ENCODE measurements around the gene CCDC197. TPM values are rescaled to one million over a fixed set of nuclear protein-coding genes. Genes with fewer than 3 reads are reported as not detected.

The CCDC197 gene
- total RNA-seq, 1 experiment from 2014 or later = not detected

DNA sequence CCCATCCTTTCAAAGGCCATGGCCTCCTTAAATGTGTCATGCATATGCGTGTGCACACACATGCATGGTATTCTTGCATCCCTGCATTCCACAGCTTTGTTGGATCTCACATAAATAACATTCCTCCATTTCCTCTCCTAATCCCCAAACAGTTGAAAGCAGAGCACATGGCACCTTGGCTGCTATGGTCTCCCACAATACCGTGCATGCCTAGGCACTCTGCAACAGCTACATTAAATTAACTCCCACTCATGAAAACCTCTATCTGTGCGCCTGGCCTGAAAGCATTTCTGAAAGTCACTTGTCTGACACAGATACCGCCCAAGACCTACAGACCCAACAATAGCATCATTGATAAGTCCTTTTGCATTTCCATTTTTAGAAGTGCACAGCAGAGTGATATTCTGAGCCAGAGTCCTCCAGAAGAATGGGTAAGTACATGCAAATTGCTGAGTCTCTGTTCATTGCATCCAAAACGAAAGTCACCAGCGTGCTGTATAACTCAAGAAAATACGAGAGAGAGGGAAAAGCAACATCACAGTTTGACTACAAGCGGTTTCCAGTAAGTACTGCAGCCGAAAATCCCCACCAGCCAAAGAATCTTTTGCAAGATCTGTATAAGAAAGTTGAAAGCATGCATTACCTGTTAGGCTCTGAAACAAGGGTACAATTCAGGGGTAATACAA, 21.2 kb upstream of the CCDC197 start:
- H3K4me2 ChIP-seq = no peak overlapping the region
- CTCF ChIA-PET = no interaction called here

DNA sequence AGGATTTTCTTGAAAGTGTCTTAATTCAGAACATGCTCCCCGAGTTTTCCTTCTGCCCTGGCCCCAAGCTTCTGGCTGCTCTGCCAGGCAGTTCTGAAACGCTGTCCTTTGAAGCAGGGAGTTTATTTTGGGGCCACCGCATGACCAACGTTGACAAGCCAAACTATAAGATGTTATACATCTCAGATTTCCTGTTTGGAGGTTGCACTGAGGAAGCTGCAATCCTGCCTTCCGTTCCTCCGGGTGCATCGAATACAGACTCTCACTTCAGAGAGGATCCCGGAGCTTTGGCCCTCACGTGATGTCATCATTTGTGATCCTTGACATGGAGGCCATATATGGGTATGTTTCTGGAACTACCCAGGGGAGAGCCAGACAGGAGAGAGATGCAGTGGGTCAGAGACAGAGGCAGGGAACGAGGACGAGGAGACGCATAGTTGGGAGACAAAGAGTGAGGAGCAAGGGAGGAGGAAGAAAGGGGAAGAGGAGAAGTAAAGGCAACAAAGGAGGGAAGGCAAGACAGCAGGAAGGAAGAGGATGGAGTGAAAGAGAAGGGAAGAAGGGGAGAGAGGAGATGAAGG, 20.5 kb upstream of the CCDC197 start, which contains the start of gene ASB2:
TSS of gene ASB2 (minus strand) at position 94 of the 581 bp plus-strand sequence. CDS start 12,031 bp downstream, outside the sequence.
- no peak for TF ChIP-seq EZH2 (IDR thresholded peaks at IDR 0.05; ENCODE audit: low read depth)
- TF ChIP-seq, protein P1, sequence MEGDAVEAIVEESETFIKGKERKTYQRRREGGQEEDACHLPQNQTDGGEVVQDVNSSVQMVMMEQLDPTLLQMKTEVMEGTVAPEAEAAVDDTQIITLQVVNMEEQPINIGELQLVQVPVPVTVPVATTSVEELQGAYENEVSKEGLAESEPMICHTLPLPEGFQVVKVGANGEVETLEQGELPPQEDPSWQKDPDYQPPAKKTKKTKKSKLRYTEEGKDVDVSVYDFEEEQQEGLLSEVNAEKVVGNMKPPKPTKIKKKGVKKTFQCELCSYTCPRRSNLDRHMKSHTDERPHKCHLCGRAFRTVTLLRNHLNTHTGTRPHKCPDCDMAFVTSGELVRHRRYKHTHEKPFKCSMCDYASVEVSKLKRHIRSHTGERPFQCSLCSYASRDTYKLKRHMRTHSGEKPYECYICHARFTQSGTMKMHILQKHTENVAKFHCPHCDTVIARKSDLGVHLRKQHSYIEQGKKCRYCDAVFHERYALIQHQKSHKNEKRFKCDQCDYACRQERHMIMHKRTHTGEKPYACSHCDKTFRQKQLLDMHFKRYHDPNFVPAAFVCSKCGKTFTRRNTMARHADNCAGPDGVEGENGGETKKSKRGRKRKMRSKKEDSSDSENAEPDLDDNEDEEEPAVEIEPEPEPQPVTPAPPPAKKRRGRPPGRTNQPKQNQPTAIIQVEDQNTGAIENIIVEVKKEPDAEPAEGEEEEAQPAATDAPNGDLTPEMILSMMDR (conservative IDR thresholded peaks at IDR 0.05) = no peak
- ChIA-PET POLR2A (ENCODE audit: unreplicated experiment) (no interaction called here), CTCF (no interaction called here)
- H3K27ac ChIP-seq = no peak within 1 kb of the TSS
- H2AFZ ChIP-seq = no peak within 1 kb of the TSS
- intact Hi-C loops (cut with micrococcal nuclease; ENCODE audit: unreplicated experiment) = no loop called here
- no peak within 1 kb of the TSS for H3K4me3 ChIP-seq
- no peaks in the 10 kb centered on the region for H3K9me2 ChIP-seq (ENCODE audit: insufficient read depth)
- no peak for DNase-seq
- no peaks in the 10 kb centered on the region for H4K20me1 ChIP-seq (ENCODE audit: insufficient read depth)
- no peaks in the 10 kb centered on the region for H3K36me3 ChIP-seq (ENCODE audit: low read depth)
- H3K79me2 ChIP-seq (ENCODE audit: low read depth) = no peaks in the 10 kb centered on the region
- H3K4me1 ChIP-seq (replicated peaks; ENCODE audit: insufficient read depth) = no peaks in the 10 kb centered on the region
- no peak within 1 kb of the TSS for H3K4me2 ChIP-seq
- H3K27me3 ChIP-seq (ENCODE audit: insufficient read depth, low read depth) = no peaks in the 10 kb centered on the region
- BruUV-seq (replicated peaks) = no TSS peak
- H3K9me3 ChIP-seq (ENCODE audit: insufficient read depth, low read depth) = no peaks in the 10 kb centered on the region
- H3F3A ChIP-seq (ENCODE audit: insufficient read depth, low read depth) = no peaks in the 10 kb centered on the region

More for the DNA sequence above, 21.2 kb upstream of the CCDC197 start:
- Histone ChIP-seq H3K27ac (no peak overlapping the region), H3K4me1 (replicated peaks; ENCODE audit: insufficient read depth) (no peaks in the 10 kb centered on the region), H2AFZ (no peak overlapping the region), H3K27me3 (ENCODE audit: insufficient read depth, low read depth) (no peaks in the 10 kb centered on the region), H3K9me2 (ENCODE audit: insufficient read depth) (no peaks in the 10 kb centered on the region), H3K79me2 (ENCODE audit: low read depth) (no peaks in the 10 kb centered on the region), H3K4me3 (no peak overlapping the region), H3F3A (ENCODE audit: insufficient read depth, low read depth) (no peaks in the 10 kb centered on the region), H3K9me3 (ENCODE audit: insufficient read depth, low read depth) (no peaks in the 10 kb centered on the region), H4K20me1 (ENCODE audit: insufficient read depth) (no peaks in the 10 kb centered on the region), H3K36me3 (ENCODE audit: low read depth) (no peaks in the 10 kb centered on the region)
- TF ChIP-seq, protein P1 (conservative IDR thresholded peaks at IDR 0.05) = no peak
- TF ChIP-seq EZH2 (IDR thresholded peaks at IDR 0.05; ENCODE audit: low read depth) = no peak
- intact Hi-C loops (cut with micrococcal nuclease; ENCODE audit: unreplicated experiment) = no loop called here
- BruUV-seq (replicated peaks) = no TSS peak
- POLR2A ChIA-PET (ENCODE audit: unreplicated experiment) = no interaction called here
- no peak for DNase-seq

DNA sequence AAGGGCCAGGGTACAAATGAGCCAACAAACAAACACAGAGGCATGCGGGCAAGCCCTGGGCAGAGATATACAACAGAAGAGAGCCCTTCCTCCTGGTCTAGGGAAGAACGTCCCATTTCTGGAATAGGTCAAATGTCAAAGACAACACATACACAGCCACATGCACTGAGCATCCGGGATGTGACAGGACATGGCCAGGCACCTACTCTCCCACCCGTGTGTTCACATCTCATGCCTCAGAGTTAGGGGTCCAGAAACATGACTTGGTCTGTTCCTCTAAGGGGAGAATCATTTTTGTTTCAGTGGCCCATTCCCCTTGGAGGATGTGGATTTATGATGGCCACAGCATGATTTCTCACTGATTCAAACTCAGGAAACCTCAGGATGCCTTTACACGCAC, 19.9 kb upstream of the CCDC197 start:
- Histone ChIP-seq H3K4me2 (no peak overlapping the region), H2AFZ (no peak overlapping the region), H3K79me2 (ENCODE audit: low read depth) (no peaks in the 10 kb centered on the region), H3K27me3 (ENCODE audit: insufficient read depth, low read depth) (no peaks in the 10 kb centered on the region), H3F3A (ENCODE audit: insufficient read depth, low read depth) (no peaks in the 10 kb centered on the region), H3K4me1 (replicated peaks; ENCODE audit: insufficient read depth) (no peaks in the 10 kb centered on the region), H3K27ac (no peak overlapping the region), H4K20me1 (ENCODE audit: insufficient read depth) (no peaks in the 10 kb centered on the region), H3K36me3 (ENCODE audit: low read depth) (no peaks in the 10 kb centered on the region), H3K4me3 (no peak overlapping the region), H3K9me2 (ENCODE audit: insufficient read depth) (no peaks in the 10 kb centered on the region), H3K9me3 (ENCODE audit: insufficient read depth, low read depth) (no peaks in the 10 kb centered on the region)
- intact Hi-C loops (cut with micrococcal nuclease; ENCODE audit: unreplicated experiment) = no loop called here
- BruUV-seq (replicated peaks) = no TSS peak
- TF ChIP-seq EZH2 (IDR thresholded peaks at IDR 0.05; ENCODE audit: low read depth) = no peak
- TF ChIP-seq, protein P1 (conservative IDR thresholded peaks at IDR 0.05) = no peak
- no peak for DNase-seq
- CTCF ChIA-PET = no interaction called here
- POLR2A ChIA-PET (ENCODE audit: unreplicated experiment) = no interaction called here
